ENCODE data around the gene PRKAR2A. TPM values are rescaled to one million over a fixed set of nuclear protein-coding genes. Genes with fewer than 3 reads are reported as not detected.
"Not testable (repeated sequence)": the region's sequence is repeated elsewhere in the genome, so short reads cannot be mapped to it uniquely, and the experiment has no call there.

Gene PRKAR2A
- total RNA-seq, 2 donors from 2014 or later, result 14.8 to 32.0 TPM

DNA sequence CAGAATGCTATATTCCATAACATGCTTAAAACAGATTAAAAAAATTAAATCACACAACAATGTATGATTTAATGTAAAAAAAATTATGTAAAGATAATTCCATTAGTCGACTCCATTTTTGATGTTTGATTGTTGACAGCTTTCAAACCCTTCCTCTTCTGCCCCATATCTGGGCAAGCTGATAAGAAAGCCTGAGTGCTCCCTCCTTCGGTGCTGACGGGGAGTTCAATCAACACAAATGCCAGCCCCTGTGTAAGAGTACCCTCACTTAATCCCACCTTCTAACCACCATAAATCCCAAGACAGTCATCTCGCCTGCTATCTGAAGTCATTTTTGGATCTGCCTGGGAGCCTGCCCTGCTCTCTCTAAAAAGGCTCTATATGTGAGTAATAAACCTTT lies 70.8 kb downstream of the PRKAR2A start:
- DNase-seq, result no peak
- Histone ChIP-seq H3K27ac (no peak overlapping the region), H3K36me3 (replicated peaks in 1 of 2; ENCODE audit: insufficient read depth in 1 of 2, low read depth in 2 of 2) (peaks cover 0 to 4% of the 10 kb centered on the region in 2 donors), H3K4me1 (peaks cover 4% of the 10 kb centered on the region), H3K9me3 (no peaks in the 10 kb centered on the region), H3K27me3 (no peaks in the 10 kb centered on the region), H3K4me3 (no peak overlapping the region)
- ATAC-seq, result no peak
- 75 to 79% methylated on average over 4 of the region's 4 CpGs for WGBS, 2 donors
- TF ChIP-seq, protein P1, sequence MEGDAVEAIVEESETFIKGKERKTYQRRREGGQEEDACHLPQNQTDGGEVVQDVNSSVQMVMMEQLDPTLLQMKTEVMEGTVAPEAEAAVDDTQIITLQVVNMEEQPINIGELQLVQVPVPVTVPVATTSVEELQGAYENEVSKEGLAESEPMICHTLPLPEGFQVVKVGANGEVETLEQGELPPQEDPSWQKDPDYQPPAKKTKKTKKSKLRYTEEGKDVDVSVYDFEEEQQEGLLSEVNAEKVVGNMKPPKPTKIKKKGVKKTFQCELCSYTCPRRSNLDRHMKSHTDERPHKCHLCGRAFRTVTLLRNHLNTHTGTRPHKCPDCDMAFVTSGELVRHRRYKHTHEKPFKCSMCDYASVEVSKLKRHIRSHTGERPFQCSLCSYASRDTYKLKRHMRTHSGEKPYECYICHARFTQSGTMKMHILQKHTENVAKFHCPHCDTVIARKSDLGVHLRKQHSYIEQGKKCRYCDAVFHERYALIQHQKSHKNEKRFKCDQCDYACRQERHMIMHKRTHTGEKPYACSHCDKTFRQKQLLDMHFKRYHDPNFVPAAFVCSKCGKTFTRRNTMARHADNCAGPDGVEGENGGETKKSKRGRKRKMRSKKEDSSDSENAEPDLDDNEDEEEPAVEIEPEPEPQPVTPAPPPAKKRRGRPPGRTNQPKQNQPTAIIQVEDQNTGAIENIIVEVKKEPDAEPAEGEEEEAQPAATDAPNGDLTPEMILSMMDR (IDR thresholded peaks at IDR 0.05), result no peak
- TF ChIP-seq POLR2A (IDR thresholded peaks at IDR 0.05), result no peak
- intact Hi-C loops (cut with DNase I), result no loop called here

DNA sequence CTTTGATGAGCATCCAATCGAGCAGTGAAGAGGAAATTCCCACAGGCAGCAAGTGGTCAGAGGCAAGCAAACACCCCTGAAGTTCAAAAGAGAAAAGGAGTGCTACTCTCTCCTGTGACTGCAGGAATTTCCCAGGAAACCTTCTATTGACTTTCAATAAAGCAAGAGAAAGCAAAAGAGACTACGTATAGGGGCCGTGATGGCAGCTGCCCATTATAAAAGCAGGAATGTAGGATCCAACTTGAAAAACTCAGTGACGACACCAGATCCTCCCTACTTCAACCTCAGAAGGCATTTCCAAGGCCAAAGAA lies 77.5 kb downstream of the PRKAR2A start:
- Histone ChIP-seq H3K4me1 (peaks cover 4% of the 10 kb centered on the region), H3K36me3 (replicated peaks in 1 of 2; ENCODE audit: insufficient read depth in 1 of 2, low read depth in 2 of 2) (peaks cover 0 to 8% of the 10 kb centered on the region in 2 donors), H3K4me3 (no peak overlapping the region), H3K27ac (no peak overlapping the region), H3K9me3 (no peaks in the 10 kb centered on the region), H3K27me3 (no peaks in the 10 kb centered on the region)
- DNase-seq (no peak), ATAC-seq (no peak)
- no peak for TF ChIP-seq POLR2A (IDR thresholded peaks at IDR 0.05)
- TF ChIP-seq, protein P1 (IDR thresholded peaks at IDR 0.05), result no peak
- intact Hi-C loops (cut with DNase I), result no loop called here
- 82 to 87% methylated on average over 4 of the region's 4 CpGs for WGBS, 2 donors

DNA sequence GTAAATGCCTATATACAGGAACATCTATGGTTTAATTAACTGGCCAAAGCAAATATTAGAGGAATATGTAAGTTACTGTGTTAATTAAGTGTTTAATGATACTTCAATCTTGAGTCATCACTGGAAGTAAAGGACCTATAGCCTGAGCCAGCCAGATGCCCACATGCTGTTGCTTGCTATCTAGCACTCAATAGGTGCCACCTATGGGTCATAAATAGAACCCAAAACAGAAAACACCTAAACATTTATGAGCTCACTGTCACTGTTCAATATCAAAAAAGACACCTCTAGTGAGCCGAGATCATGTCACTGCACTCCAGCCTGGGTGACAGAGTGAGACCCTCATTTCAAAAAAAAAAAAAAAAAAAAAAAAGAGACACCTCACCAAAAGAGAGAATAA lies 82.3 kb downstream of the PRKAR2A start:
- TF ChIP-seq POLR2A (IDR thresholded peaks at IDR 0.05), result no peak
- TF ChIP-seq, protein P1 (IDR thresholded peaks at IDR 0.05), result peak in 4 of 7 experiments; percentile 9 to 35 (median 24)
- H3K36me3 ChIP-seq (replicated peaks in 1 of 2; ENCODE audit: insufficient read depth in 1 of 2, low read depth in 2 of 2), result peaks cover 0 to 6% of the 10 kb centered on the region in 2 donors
- intact Hi-C loops (cut with DNase I), result no loop called here

DNA sequence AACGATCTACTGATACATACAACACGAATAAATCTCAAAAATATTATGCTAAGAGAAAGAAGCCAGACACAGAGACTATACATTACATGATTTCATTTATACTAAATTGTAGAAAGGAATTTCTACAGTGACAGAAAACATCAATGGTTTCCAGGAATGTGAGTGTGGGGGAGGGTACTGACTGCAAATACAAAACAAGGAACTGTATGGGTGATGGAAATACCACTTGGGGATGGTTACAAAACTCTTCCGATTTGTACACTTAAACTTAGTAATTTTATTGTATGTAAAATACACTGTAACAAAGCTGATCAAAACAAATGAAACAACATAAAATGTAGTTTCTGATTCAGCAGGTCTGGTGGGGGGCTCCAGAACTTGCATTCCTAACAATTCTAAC lies 84.9 kb downstream of the PRKAR2A start:
- DNase-seq, result no peak
- no peak for ATAC-seq
- Histone ChIP-seq H3K36me3 (replicated peaks in 1 of 2; ENCODE audit: insufficient read depth in 1 of 2, low read depth in 2 of 2) (peaks cover 0 to 6% of the 10 kb centered on the region in 2 donors), H3K4me3 (no peak overlapping the region), H3K9me3 (no peaks in the 10 kb centered on the region), H3K27me3 (no peaks in the 10 kb centered on the region), H3K4me1 (no peaks in the 10 kb centered on the region), H3K27ac (no peak overlapping the region)
- TF ChIP-seq, protein P1 (IDR thresholded peaks at IDR 0.05), result no peak
- 65 to 87% methylated on average over 3 of the region's 3 CpGs for WGBS, 2 donors
- intact Hi-C loops (cut with DNase I), result no loop called here

More for the DNA sequence above, 82.3 kb downstream of the PRKAR2A start:
- no peak overlapping the region for H3K27ac ChIP-seq
- H3K4me1 ChIP-seq, result no peaks in the 10 kb centered on the region
- no peak overlapping the region for H3K4me3 ChIP-seq
- DNase-seq (peak in 3 of 4 donors; percentile 13 to 30 (median 14)), ATAC-seq (peak; percentile 30)
- H3K27me3 ChIP-seq, result no peaks in the 10 kb centered on the region
- no peaks in the 10 kb centered on the region for H3K9me3 ChIP-seq
- 48 to 61% methylated on average over 1 of the region's 1 CpG for WGBS, 2 donors

DNA sequence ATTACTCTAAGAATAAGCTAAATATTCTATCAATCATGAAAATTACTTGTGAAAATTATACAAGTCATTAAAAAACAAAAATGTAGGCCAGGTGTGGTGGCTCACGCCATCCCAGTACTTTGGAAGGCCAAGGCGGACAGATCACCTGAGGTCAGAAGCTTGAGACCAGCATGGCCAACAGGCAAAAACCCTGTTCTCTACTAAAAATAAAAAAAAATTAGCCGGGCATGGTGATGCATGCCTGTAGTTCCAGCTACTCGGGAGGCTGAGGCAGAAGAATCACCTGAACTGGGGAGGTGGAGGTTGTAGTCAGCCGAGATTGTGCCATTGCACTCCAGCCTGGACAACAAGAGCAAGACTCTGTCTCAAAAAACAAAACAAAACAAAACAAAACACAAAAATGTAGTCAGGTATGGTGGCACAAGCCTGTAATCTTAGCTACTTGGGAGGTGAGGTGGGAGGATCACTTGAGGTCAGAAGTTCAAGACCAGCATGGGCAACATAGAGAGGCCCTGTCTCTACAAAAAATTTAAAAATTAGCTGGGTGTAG lies 87.6 kb downstream of the PRKAR2A start:
- H3K4me3 ChIP-seq; H3K9me3 ChIP-seq; DNase-seq; H3K36me3 ChIP-seq (replicated peaks in 1 of 2; ENCODE audit: insufficient read depth in 1 of 2, low read depth in 2 of 2); H3K27me3 ChIP-seq; ATAC-seq; H3K27ac ChIP-seq; intact Hi-C loops (cut with DNase I); H3K4me1 ChIP-seq: not testable (repeated sequence)
- WGBS, 2 donors, result 86 to 88% methylated on average over 5 of the region's 5 CpGs

DNA sequence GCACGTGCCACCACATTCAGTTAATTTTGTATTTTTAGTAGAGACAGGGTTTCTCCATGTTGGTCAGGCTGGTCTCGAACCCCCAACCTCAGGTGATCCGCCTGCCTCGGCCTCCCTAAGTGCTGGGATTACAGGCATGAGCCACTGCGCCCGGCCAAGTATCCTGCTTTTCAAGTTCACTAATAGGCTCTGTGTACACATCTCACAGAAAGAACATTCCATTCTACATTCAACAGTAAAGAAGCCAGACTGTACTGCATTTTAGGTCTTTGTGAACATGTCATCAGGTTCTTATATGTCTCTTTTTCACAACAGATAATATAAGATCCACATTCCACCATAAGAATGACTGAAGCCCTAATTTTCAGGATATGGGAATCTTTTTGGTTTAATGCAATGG lies 88.1 kb downstream of the PRKAR2A start:
- H3K27ac ChIP-seq; H3K9me3 ChIP-seq; intact Hi-C loops (cut with DNase I); ATAC-seq; H3K36me3 ChIP-seq (replicated peaks in 1 of 2; ENCODE audit: insufficient read depth in 1 of 2, low read depth in 2 of 2); H3K4me3 ChIP-seq; H3K27me3 ChIP-seq; DNase-seq; H3K4me1 ChIP-seq: not testable (repeated sequence)
- 88 to 95% methylated on average over 6 of the region's 6 CpGs for WGBS, 2 donors

All from body of pancreas (tissue), 4 donors.